Nephron progenitor cell (in vitro differentiated cells): ENCODE measurements around the gene KCNQ1OT1.

Experiments used
- DNase-seq: peaks from one replicate; pipeline ENCODE4 v3.0.0; 2021
- H3K27ac Mint-ChIP-seq: 2 replicates; pipeline ENCODE4 v1.8.0; 2021; ENCODE audit warnings: mild to moderate bottlenecking, moderate library complexity, mixed read lengths
- H3K27me3 Mint-ChIP-seq: 2 replicates; pipeline ENCODE4 v1.8.0; 2021; ENCODE audit warnings: mild to moderate bottlenecking, low read depth, mixed read lengths; ENCODE audit not compliant: poor library complexity
- H3K36me3 Mint-ChIP-seq: 2 replicates; pipeline ENCODE4 v1.8.0; 2021; ENCODE audit warnings: low read depth, mixed read lengths
- H3K4me1 Mint-ChIP-seq: 2 replicates; pipeline ENCODE4 v1.8.0; 2021; ENCODE audit warnings: mixed read lengths
- H3K4me3 Mint-ChIP-seq: 2 replicates; pipeline ENCODE4 v1.8.0; 2021; ENCODE audit warnings: mild to moderate bottlenecking, moderate library complexity, mixed read lengths
- H3K9me3 Mint-ChIP-seq: 2 replicates; pipeline ENCODE4 v1.8.0; 2021; ENCODE audit warnings: mild to moderate bottlenecking, moderate library complexity, mixed read lengths
- TF ChIP-seq, protein P1 (sequence below): fragments of 200-600 bp; sonication (generic); IDR thresholded peaks from 2 replicates; pipeline ENCODE4 v1.5.0; 2021; ENCODE audit warnings: antibody characterized with exemption

Gene KCNQ1OT1

GRCh38 chr11:2630679-2631078, 69.1 kb downstream of the KCNQ1OT1 start:
- Mint-ChIP-seq H3K4me3 (no peak overlapping the region), H3K9me3 (peaks cover 100% of the 10 kb centered on the region)

GRCh38 chr11:2625183-2625582, 74.6 kb downstream of the KCNQ1OT1 start:
- Mint-ChIP-seq H3K27me3 (peaks cover 26% of the 10 kb centered on the region), H3K9me3 (peaks cover 99% of the 10 kb centered on the region)
- TF ChIP-seq, protein P1, sequence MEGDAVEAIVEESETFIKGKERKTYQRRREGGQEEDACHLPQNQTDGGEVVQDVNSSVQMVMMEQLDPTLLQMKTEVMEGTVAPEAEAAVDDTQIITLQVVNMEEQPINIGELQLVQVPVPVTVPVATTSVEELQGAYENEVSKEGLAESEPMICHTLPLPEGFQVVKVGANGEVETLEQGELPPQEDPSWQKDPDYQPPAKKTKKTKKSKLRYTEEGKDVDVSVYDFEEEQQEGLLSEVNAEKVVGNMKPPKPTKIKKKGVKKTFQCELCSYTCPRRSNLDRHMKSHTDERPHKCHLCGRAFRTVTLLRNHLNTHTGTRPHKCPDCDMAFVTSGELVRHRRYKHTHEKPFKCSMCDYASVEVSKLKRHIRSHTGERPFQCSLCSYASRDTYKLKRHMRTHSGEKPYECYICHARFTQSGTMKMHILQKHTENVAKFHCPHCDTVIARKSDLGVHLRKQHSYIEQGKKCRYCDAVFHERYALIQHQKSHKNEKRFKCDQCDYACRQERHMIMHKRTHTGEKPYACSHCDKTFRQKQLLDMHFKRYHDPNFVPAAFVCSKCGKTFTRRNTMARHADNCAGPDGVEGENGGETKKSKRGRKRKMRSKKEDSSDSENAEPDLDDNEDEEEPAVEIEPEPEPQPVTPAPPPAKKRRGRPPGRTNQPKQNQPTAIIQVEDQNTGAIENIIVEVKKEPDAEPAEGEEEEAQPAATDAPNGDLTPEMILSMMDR: no peak

More at GRCh38 chr11:2630679-2631078, 69.1 kb downstream of the KCNQ1OT1 start:
- TF ChIP-seq, protein P1: no peak
- Mint-ChIP-seq H3K4me1 (no peaks in the 10 kb centered on the region), H3K27me3 (peaks cover 19% of the 10 kb centered on the region), H3K36me3 (peaks cover 52% of the 10 kb centered on the region), H3K27ac (no peak overlapping the region)
- no peak for DNase-seq

GRCh38 chr11:2621894-2622293, 77.9 kb downstream of the KCNQ1OT1 start:
- TF ChIP-seq, protein P1: no peak
- Mint-ChIP-seq H3K36me3 (peaks cover 33% of the 10 kb centered on the region), H3K27me3 (peaks cover 21% of the 10 kb centered on the region), H3K4me3 (no peak overlapping the region), H3K9me3 (peaks cover 98% of the 10 kb centered on the region), H3K4me1 (no peaks in the 10 kb centered on the region), H3K27ac (no peak overlapping the region)
- no peak for DNase-seq

More at GRCh38 chr11:2625183-2625582, 74.6 kb downstream of the KCNQ1OT1 start:
- H3K4me1 Mint-ChIP-seq: no peaks in the 10 kb centered on the region
- no peak for DNase-seq
- H3K27ac Mint-ChIP-seq: no peak overlapping the region
- H3K4me3 Mint-ChIP-seq: no peak overlapping the region
- peaks cover 41% of the 10 kb centered on the region for H3K36me3 Mint-ChIP-seq

- Mint-ChIP-seq H3K9me3 (peaks cover 100% of the 10 kb centered on the region), H3K4me1 (peaks cover 4% of the 10 kb centered on the region), H3K27me3 (peaks cover 33% of the 10 kb centered on the region), H3K4me3 (no peak overlapping the region), H3K27ac (peak overlapping the region; percentile 64), H3K36me3 (peaks cover 44% of the 10 kb centered on the region)
- TF ChIP-seq, protein P1: no peak
- DNase-seq: no peak
Measured at GRCh38 chr11:2612884-2613571, 86.8 kb downstream of the KCNQ1OT1 start.

- TF ChIP-seq, protein P1: no peak
- Mint-ChIP-seq H3K9me3 (peaks cover 98% of the 10 kb centered on the region), H3K27me3 (peaks cover 35% of the 10 kb centered on the region), H3K27ac (no peak overlapping the region), H3K4me1 (peaks cover 4% of the 10 kb centered on the region), H3K36me3 (peaks cover 59% of the 10 kb centered on the region), H3K4me3 (no peak overlapping the region)
- no peak for DNase-seq
Measured at GRCh38 chr11:2609345-2609744, 90.4 kb downstream of the KCNQ1OT1 start.
